HG03103 (cell line): ENCODE results near the gene TSPAN8.
"Not testable (repeated sequence)": the region's sequence is repeated elsewhere in the genome, so short reads cannot be mapped to it uniquely, and the experiment has no call there.

ENCODE experiments used
- ATAC-seq: cut with Tn5 transposase; IDR thresholded peaks from one replicate; pipeline ENCODE4 v1.9.1; 2021; ENCODE audit warnings: low read depth; ENCODE audit not compliant: unreplicated experiment

The TSPAN8 gene

GRCh38 chr12:71157601-71158233 lies at the start of gene TSPAN8:
TSPAN8 (minus strand) TSS chr12:71157999; CDS start chr12:71157678, 321 bp downstream.
- ATAC-seq: no peak

GRCh38 chr12:71201136-71201679 lies 43.4 kb upstream of the TSPAN8 start:
- no peak for ATAC-seq

DNA sequence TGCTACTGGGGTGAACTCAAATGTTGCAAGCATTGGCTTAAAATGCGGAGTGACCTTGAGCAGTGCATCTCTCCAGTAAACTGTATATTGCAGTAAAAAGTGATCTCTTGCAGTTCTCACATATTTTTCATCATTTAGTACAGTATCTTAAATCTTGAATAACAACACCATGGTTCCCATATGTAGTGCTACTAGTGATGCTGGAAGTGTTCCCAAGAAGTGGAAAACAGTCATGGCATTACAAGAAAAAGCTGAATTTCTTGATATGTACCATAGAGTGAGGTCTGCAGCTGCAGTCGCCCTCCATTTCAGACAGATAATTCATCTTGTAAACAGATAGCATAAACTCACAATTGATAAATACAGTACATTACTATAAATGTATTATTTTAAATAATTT lies 42.9 kb upstream of the TSPAN8 start:
- no peak for ATAC-seq

- no peak for ATAC-seq
Observed at GRCh38 chr12:71197460-71197859, 39.7 kb upstream of the TSPAN8 start.

DNA sequence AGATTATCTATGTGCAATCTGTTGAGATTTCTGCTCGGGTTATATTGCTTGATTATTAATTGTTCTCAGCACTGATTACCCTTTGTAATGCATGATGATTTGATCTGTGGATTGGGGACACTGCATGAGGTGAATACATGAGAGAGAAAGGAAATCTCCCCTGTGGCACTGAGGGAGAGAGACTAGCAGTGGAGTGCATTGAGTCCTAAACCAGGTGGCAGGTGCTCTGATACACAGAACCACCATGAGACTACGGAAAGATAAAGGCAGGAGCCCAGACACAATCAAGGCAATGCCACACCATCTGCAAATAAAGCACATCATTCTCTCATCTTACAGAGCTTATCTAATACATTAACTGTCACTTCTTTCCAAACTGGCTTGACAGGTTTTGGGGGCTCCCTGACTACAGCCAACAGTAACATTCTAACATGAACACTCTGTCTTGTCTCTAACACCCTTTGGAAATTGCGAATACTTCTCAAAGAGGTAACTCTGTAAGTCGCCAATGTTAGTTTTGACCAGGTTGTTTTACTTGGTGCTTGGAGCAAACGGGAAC lies 37.6 kb upstream of the TSPAN8 start:
- no peak for ATAC-seq

GRCh38 chr12:71194657-71195056 lies 36.9 kb upstream of the TSPAN8 start:
- no peak for ATAC-seq

DNA sequence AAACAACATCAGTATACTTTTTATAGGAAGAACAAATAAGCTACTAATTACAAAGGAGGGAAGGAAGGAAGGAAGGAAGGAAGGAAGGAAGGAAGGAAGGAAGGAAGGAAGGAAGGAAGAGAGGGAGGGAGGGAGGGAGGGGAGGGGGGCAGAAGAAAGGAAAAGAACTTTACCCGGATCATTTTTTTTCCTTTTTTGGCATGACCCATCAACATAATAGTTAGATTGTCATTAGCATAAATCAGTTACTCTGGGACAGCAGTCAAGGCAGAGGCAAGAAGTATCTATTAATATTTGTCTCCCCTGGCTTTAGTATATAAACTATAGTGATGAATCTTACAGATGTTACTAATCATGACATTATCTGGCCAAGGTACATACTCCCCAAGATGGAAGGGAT lies 35.2 kb upstream of the TSPAN8 start:
- ATAC-seq: no peak

DNA sequence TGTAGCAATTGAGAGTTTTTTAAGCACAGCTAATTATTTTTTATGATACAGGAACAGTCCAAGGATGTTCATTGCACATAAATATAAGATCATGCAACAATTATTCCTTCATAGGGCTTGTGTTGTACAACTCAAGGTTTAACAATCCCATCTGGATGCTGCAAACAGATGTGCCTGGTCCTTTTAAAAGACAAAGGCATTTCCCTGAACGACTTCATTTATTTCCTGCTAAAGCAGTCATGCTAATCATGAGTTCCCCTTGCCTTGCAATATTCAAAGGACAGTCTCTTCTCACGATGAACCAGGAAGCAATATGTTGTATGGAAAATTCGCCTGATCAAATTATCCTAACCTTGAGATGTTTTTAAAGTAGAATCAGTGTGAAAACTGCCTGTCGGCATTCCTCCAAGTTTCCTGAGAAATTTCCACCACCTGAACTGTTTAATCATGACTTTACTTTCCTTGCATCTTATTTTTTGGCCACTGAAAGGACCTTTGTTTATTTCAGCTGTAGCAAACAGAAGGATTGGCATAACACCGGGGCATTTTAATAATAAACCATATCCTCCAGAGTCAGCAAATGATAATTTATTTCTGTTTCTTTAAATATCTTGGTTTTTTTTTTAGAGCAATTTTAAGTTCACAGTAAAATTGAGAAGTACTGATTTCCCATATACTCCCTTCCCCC lies 33.9 kb upstream of the TSPAN8 start:
- no peak for ATAC-seq

- ATAC-seq: no peak
Observed at GRCh38 chr12:71190822-71191221, 33.0 kb upstream of the TSPAN8 start.

- ATAC-seq: no peak
Observed at GRCh38 chr12:71187379-71187778, 29.6 kb upstream of the TSPAN8 start.

- ATAC-seq: no peak
Observed at GRCh38 chr12:71186571-71187288, 28.9 kb upstream of the TSPAN8 start.

GRCh38 chr12:71183846-71184245 lies 26.0 kb upstream of the TSPAN8 start:
- ATAC-seq: no peak

GRCh38 chr12:71183018-71183417 lies 25.2 kb upstream of the TSPAN8 start:
- no peak for ATAC-seq

- no peak for ATAC-seq
Observed at GRCh38 chr12:71178162-71178561, 20.4 kb upstream of the TSPAN8 start.

DNA sequence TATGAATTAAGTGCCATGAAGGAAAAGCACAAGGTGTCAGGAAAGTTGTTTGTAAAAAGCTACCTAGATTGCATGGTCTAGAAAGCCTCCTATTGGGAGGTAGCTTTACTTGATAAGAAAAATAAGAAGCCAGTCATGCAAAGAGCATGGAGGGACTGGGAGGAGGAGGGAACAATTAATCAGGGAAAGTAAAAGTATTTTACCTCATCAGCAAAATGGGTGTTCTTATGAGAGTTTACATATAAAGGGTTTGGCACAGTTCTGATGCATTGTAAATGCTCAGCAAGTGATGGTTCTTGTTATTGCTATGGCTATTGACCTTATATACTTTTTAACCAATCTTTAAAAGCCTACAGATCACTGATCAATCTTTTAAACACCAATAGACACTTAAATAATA lies 17.0 kb upstream of the TSPAN8 start:
- ATAC-seq: no peak

GRCh38 chr12:71174146-71174545 lies 16.3 kb upstream of the TSPAN8 start:
- ATAC-seq: no peak

DNA sequence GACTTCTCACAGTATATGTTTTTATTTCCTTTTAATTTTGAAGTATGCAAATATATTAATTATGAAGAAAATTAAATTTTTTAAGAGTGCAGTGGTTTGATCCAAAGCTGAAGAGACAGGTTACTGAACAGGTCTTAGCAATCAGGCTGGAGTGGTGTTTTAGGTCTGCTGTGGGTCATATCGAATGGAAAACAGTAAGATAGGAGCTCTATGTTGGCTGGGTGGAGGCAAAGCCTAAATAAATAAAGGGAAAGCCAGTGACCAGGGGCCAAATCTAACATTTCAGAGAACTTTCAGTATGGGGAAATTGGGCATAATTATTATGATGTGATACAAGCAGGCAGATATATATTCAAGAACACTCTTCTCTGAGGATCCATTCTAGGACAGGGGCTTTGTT lies 12.7 kb upstream of the TSPAN8 start:
- ATAC-seq: no peak

DNA sequence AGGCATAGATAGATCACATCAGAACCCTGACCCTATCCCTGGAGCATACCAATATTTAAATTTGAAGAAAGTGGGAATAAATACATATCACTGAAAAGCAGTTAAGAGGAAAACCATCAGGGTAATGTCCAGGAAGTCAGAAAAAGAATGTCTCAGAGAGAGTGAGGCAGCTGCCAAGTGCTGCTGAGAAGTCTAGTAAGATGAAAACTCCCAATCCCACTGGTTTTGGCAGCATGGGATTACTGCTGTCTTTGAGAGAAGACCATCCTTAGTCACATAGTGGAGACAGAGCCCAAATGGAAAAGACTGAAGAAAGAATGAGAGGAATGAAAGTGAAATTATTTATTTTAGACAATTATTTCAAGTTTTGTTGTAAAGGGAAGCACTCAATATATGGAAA lies 11.5 kb upstream of the TSPAN8 start:
- no peak for ATAC-seq

- no peak for ATAC-seq
Observed at GRCh38 chr12:71166862-71167496, 9.2 kb upstream of the TSPAN8 start.

GRCh38 chr12:71166280-71166679 lies 8.5 kb upstream of the TSPAN8 start:
- ATAC-seq: no peak

GRCh38 chr12:71165780-71166179 lies 8.0 kb upstream of the TSPAN8 start:
- ATAC-seq: not testable (repeated sequence)
